Activated naive CD4-positive, alpha-beta T cell treated with anti-CD3 and anti-CD28 coated beads, Interleukin-2, amount 50 U/mL, for 24 hours (primary cell): ENCODE data around the gene PLA2G4A.

Experiments
- H3K27ac Mint-ChIP-seq: one replicate; pipeline ENCODE4 v1.8.0; 2021; ENCODE audit warnings: mild to moderate bottlenecking, mixed read lengths
- H3K27me3 Mint-ChIP-seq: one replicate; pipeline ENCODE4 v1.8.0; 2021; ENCODE audit warnings: mixed read lengths
- H3K36me3 Mint-ChIP-seq: one replicate; pipeline ENCODE4 v1.8.0; 2021; ENCODE audit warnings: mixed read lengths
- H3K4me1 Mint-ChIP-seq: one replicate; pipeline ENCODE4 v1.8.0; 2021; ENCODE audit warnings: mixed read lengths
- H3K4me3 Mint-ChIP-seq: one replicate; pipeline ENCODE4 v1.8.0; 2021; ENCODE audit warnings: mild to moderate bottlenecking, mixed read lengths
- H3K9me3 Mint-ChIP-seq: one replicate; pipeline ENCODE4 v1.8.0; 2021; ENCODE audit warnings: mixed read lengths

The PLA2G4A gene

GRCh38 chr1:186987769-186988168, 159.0 kb downstream of the PLA2G4A start:
- H3K27ac Mint-ChIP-seq = no peak overlapping the region
- no peaks in the 10 kb centered on the region for H3K36me3 Mint-ChIP-seq
- H3K9me3 Mint-ChIP-seq = no peaks in the 10 kb centered on the region
- no peaks in the 10 kb centered on the region for H3K4me1 Mint-ChIP-seq
- no peak overlapping the region for H3K4me3 Mint-ChIP-seq
- H3K27me3 Mint-ChIP-seq = peaks cover 2% of the 10 kb centered on the region

GRCh38 chr1:186993996-186994395, 165.2 kb downstream of the PLA2G4A start:
- no peaks in the 10 kb centered on the region for H3K36me3 Mint-ChIP-seq
- H3K9me3 Mint-ChIP-seq = no peaks in the 10 kb centered on the region
- no peak overlapping the region for H3K27ac Mint-ChIP-seq
- H3K4me3 Mint-ChIP-seq = no peak overlapping the region
- no peaks in the 10 kb centered on the region for H3K4me1 Mint-ChIP-seq
- H3K27me3 Mint-ChIP-seq = peaks cover 4% of the 10 kb centered on the region

GRCh38 chr1:186994897-186995296, 166.1 kb downstream of the PLA2G4A start:
- Mint-ChIP-seq H3K27ac (no peak overlapping the region), H3K27me3 (peaks cover 3% of the 10 kb centered on the region), H3K4me3 (no peak overlapping the region), H3K36me3 (no peaks in the 10 kb centered on the region), H3K9me3 (no peaks in the 10 kb centered on the region), H3K4me1 (no peaks in the 10 kb centered on the region)

DNA sequence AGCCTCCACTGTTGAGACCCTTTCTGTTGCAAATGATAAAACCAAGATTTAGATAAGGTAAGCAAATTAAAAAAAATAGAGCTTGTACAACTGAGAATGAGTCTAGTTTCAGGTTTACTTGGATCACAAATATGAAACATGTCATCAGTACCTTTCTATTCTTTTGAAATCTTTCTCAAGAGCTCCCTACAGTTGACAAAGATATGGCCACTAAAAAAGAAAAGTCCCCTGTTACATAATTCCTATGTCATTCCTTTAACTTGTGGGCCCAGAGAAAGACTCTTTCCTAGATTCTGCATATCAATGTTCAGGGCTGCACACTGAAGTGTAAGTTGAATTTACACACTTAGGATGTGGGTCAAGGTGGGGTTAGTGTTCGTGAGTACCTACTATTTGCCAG, 168.1 kb downstream of the PLA2G4A start:
- Mint-ChIP-seq H3K27ac (no peak overlapping the region), H3K4me1 (no peaks in the 10 kb centered on the region), H3K9me3 (no peaks in the 10 kb centered on the region), H3K4me3 (no peak overlapping the region), H3K27me3 (peaks cover 6% of the 10 kb centered on the region), H3K36me3 (no peaks in the 10 kb centered on the region)

DNA sequence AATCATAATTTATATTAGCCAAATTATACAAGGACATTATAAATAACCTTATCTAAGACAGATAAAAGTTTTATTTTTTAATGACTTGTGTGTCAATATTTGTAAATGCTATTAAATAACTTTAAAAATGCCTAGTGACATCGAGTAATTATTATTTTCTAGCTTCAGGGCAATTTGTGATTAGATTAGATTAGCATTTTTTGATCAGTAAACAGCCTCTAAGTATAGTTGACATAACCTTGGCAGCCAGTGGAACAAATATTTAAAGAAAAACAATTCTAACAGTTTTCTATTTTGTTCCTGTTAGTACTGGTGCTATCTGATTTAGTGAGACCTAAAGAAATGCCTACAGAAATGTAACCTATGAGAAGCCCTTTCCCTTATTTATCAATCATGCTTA, 169.1 kb downstream of the PLA2G4A start:
- Mint-ChIP-seq H3K9me3 (no peaks in the 10 kb centered on the region), H3K4me1 (no peaks in the 10 kb centered on the region), H3K4me3 (no peak overlapping the region), H3K27ac (no peak overlapping the region), H3K27me3 (peaks cover 6% of the 10 kb centered on the region), H3K36me3 (no peaks in the 10 kb centered on the region)

DNA sequence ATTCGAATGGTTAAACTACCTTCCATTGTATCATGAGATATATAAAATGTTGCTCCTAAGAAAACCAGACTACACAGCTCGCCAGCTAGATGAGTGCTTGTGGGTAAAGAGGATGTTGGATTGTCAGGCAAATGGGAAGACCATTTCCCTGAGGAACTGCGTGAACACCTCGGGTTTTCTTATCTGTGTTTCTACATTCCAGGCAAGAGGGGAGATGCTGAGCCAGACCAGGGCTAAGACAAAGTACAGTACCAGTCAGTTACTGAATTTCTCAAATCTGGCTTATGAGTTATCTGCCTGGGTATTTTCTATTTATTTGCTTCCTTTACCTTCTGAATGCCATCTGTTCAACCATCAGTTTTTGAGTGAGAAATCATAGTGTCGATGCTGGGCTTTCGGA, 170.8 kb downstream of the PLA2G4A start:
- no peak overlapping the region for H3K27ac Mint-ChIP-seq
- no peaks in the 10 kb centered on the region for H3K4me1 Mint-ChIP-seq
- no peaks in the 10 kb centered on the region for H3K9me3 Mint-ChIP-seq
- H3K27me3 Mint-ChIP-seq = peaks cover 5% of the 10 kb centered on the region
- no peaks in the 10 kb centered on the region for H3K36me3 Mint-ChIP-seq
- H3K4me3 Mint-ChIP-seq = no peak overlapping the region

- H3K4me3 Mint-ChIP-seq = no peak overlapping the region
Measured at GRCh38 chr1:187001198-187001889, 172.6 kb downstream of the PLA2G4A start.

GRCh38 chr1:187003353-187003752, 174.6 kb downstream of the PLA2G4A start:
- no peaks in the 10 kb centered on the region for H3K4me1 Mint-ChIP-seq
- H3K27ac Mint-ChIP-seq = no peak overlapping the region
- H3K36me3 Mint-ChIP-seq = no peaks in the 10 kb centered on the region
- H3K9me3 Mint-ChIP-seq = no peaks in the 10 kb centered on the region
- no peak overlapping the region for H3K4me3 Mint-ChIP-seq
- H3K27me3 Mint-ChIP-seq = peaks cover 6% of the 10 kb centered on the region

More at GRCh38 chr1:187001198-187001889, 172.6 kb downstream of the PLA2G4A start:
- Mint-ChIP-seq H3K36me3 (no peaks in the 10 kb centered on the region), H3K27ac (no peak overlapping the region), H3K4me1 (no peaks in the 10 kb centered on the region), H3K27me3 (peaks cover 5% of the 10 kb centered on the region), H3K9me3 (no peaks in the 10 kb centered on the region)

DNA sequence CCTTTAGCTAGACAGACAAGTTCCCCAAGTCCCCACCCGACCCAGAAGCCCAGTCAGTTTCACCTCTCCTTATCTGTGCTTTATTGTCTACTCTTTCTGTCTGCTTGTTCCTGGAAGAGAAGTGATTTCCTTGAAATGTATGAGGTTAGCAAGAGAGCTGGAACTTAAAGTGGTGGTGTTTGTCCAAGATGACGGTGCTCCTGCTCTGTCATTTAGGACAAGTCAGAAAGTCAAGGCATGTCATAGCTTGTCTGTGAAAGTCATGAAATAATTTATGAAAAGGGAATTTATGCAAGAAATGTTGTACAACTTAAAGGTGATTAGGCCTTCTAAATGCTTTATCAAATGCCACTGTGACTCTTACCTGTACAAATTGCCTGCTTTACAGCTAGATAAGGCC, 178.1 kb downstream of the PLA2G4A start:
- Mint-ChIP-seq H3K27me3 (peaks cover 1% of the 10 kb centered on the region), H3K4me1 (no peaks in the 10 kb centered on the region), H3K27ac (no peak overlapping the region), H3K36me3 (no peaks in the 10 kb centered on the region), H3K4me3 (no peak overlapping the region), H3K9me3 (peaks cover 4% of the 10 kb centered on the region)

GRCh38 chr1:187009320-187009719, 180.6 kb downstream of the PLA2G4A start:
- Mint-ChIP-seq H3K36me3 (no peaks in the 10 kb centered on the region), H3K4me3 (no peak overlapping the region)

DNA sequence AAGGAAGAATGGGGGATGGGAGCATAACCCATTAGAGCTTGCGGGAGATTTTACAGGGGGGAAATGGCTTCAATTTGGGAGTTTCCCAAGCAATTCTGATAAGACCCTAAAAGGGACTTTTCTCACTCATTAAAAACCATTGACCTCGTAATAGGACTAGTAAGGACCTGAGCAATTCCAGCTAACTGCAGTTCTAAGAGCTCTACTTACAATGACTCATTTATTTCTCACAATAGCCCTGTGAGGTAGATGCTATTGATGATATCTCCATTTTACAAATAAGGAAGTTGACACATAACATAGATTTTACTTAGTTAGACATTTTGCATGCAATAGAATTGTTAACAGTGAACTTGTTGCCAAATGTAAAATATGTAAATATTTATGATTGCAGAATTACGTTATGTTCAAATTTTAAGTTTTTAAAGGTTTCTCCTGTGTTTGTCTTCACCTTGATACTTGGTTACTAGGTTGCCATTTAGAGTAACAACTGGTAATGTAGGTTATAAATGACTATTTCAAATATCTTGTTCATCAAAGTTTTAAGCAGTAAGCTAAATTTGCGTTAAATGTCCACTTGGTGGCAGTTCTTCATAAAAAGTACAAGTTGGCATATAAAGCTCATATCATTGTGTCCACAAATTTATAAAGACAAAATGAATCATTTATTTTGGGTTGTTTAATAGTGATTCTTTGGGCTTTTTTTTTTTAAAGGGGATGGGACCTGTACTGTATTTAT, 182.0 kb downstream of the PLA2G4A start:
- no peaks in the 10 kb centered on the region for H3K36me3 Mint-ChIP-seq
- H3K27me3 Mint-ChIP-seq = peaks cover 3% of the 10 kb centered on the region
- H3K4me3 Mint-ChIP-seq = no peak overlapping the region
- H3K9me3 Mint-ChIP-seq = peaks cover 4% of the 10 kb centered on the region
- no peak overlapping the region for H3K27ac Mint-ChIP-seq
- no peaks in the 10 kb centered on the region for H3K4me1 Mint-ChIP-seq

More at GRCh38 chr1:187009320-187009719, 180.6 kb downstream of the PLA2G4A start:
- Mint-ChIP-seq H3K27ac (no peak overlapping the region), H3K4me1 (no peaks in the 10 kb centered on the region), H3K27me3 (peaks cover 3% of the 10 kb centered on the region), H3K9me3 (peaks cover 4% of the 10 kb centered on the region)

- H3K4me3 Mint-ChIP-seq = no peak overlapping the region
- H3K9me3 Mint-ChIP-seq = peaks cover 4% of the 10 kb centered on the region
- no peak overlapping the region for H3K27ac Mint-ChIP-seq
- no peaks in the 10 kb centered on the region for H3K4me1 Mint-ChIP-seq
- peaks cover 2% of the 10 kb centered on the region for H3K27me3 Mint-ChIP-seq
- H3K36me3 Mint-ChIP-seq = no peaks in the 10 kb centered on the region
Measured at GRCh38 chr1:187013582-187014200, 184.9 kb downstream of the PLA2G4A start.

- H3K36me3 Mint-ChIP-seq = no peaks in the 10 kb centered on the region
- no peaks in the 10 kb centered on the region for H3K4me1 Mint-ChIP-seq
- H3K9me3 Mint-ChIP-seq = no peaks in the 10 kb centered on the region
Measured at GRCh38 chr1:187018291-187018690, 189.5 kb downstream of the PLA2G4A start.

GRCh38 chr1:187027253-187027652, 198.5 kb downstream of the PLA2G4A start:
- Mint-ChIP-seq H3K27ac (no peak overlapping the region), H3K9me3 (peaks cover 11% of the 10 kb centered on the region), H3K4me3 (no peak overlapping the region), H3K36me3 (peaks cover 1% of the 10 kb centered on the region), H3K4me1 (no peaks in the 10 kb centered on the region), H3K27me3 (no peaks in the 10 kb centered on the region)

More at GRCh38 chr1:187018291-187018690, 189.5 kb downstream of the PLA2G4A start:
- Mint-ChIP-seq H3K27me3 (peaks cover 4% of the 10 kb centered on the region), H3K27ac (no peak overlapping the region), H3K4me3 (no peak overlapping the region)

DNA sequence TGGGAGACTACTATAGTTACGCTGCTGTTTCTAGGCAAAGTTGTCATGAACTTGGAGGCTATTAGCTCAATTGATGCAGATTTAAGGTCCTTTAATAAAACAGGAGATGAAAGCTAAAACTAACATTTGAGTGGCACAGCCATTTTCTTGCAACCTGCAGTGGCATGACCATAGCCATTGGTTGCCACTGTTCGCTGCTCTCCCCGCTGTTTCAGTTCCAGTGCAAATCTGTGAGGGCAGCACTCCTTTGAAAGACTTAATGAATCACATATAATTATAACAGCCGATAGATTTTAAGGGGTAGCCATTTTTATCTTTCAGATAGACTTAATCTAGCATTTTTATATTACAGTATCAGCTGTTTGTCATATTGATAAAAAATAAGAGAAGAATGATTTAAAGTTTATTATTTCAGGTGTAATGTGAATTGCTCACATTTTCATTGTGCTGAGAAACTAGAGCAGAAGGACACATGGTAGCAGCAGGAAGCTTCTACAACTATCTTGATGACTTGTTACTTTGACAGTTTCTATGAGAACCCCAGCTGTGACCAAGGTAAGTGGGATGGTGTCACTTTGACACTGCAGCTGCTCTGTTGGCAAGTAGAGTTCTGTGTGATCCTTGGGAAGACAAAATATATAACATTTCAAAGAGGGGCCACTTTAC, 203.7 kb downstream of the PLA2G4A start:
- no peak overlapping the region for H3K27ac Mint-ChIP-seq
- no peak overlapping the region for H3K4me3 Mint-ChIP-seq
- peaks cover 15% of the 10 kb centered on the region for H3K9me3 Mint-ChIP-seq
- H3K36me3 Mint-ChIP-seq = peaks cover 1% of the 10 kb centered on the region
- H3K27me3 Mint-ChIP-seq = peaks cover 5% of the 10 kb centered on the region
- H3K4me1 Mint-ChIP-seq = no peaks in the 10 kb centered on the region
